Measurements from ENCODE around the gene KRTAP10-5. TPM values are rescaled to one million over a fixed set of nuclear protein-coding genes. Genes with fewer than 3 reads are reported as not detected.

The KRTAP10-5 gene
- total RNA-seq, 1 experiment from 2014 or later = not detected

DNA sequence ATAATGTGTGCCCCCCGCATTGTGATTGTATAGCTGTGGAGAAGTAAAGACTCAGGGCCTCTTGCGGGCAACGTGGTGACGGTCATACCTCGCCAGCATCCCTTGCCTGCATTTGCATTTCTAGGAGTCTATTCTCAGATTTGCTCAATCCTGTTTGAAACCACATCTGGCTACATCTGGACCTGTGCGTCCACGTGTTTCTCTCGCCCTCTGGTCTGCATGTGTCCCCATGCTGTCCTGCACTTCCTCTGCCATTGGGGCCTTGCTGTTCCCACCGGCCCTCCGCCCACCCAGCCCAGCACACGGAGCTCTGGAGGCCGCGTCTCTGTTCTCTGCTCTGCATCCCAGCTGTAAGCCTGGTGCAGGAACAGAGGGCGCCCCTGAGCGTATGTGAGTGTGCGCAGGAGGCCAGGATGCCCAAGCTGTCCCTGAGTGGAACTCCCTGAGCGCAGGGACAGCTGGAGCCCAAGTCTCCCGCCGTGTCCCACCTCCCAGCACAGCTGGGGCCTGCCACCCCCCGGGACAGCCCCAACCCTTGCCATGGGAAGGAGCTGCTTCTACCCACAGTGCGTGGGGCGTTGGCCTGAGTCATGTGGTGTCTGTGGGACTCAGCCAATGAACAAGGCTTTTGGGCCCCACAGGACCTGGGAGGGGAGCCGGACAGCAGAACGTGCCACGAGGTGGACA is 30.7 kb downstream of the KRTAP10-5 start:
- POLR2A ChIA-PET = no interaction called here
- H3K9me3 Mint-ChIP-seq = peaks cover 20% of the 10 kb centered on the region
- ATAC-seq (peak; percentile 16; the same call in 1 of the 2 replicates), DNase-seq (ENCODE audit: low spot score) (peak; percentile 16)
- H3K4me3 Mint-ChIP-seq = no peak overlapping the region
- H3K36me3 Mint-ChIP-seq = peaks cover 8% of the 10 kb centered on the region
- H3K4me1 Mint-ChIP-seq = peaks cover 51% of the 10 kb centered on the region
- peaks cover 5% of the 10 kb centered on the region; the same call in 1 of the 2 replicates for H3K27me3 Mint-ChIP-seq (ENCODE audit: low read depth)
- H3K27ac Mint-ChIP-seq = peak overlapping the region; percentile 92
- TF ChIP-seq TCF7 (CRISPR knock-in tag; IDR thresholded peaks at IDR 0.05; ENCODE audit: low read depth) (no peak), ZNF423 (CRISPR knock-in tag; IDR thresholded peaks at IDR 0.05) (0 out of 2 replicates have a peak, but pooled peaks have one; percentile 5)
- CTCF ChIA-PET = interaction anchor here (0.6 to 1.7 kb wide), 8 partner anchors 8 to 244 kb away, joined by 3 to 7 read pairs (median 5); partner anchors contain the start of genes KRTAP10-5 and KRTAP10-6

DNA sequence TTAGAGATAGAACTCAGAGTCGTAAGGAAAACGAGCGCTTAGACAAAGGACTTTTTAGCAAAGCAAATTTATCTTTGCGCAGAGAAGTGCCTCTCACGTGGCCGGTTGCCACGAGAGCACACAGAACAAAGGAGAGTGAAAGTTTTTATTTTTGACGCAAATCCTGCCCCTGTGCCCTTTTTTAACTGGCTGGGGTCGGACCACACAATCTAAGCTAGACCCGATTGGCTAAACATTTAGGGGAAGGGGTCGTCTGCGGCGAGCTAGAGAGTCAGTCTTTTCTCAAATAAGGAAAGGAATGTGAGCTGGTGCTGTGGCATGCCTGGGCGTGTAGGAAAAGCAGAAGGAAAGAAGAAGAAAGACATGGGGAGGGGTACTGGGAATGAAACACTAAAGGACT is 31.5 kb downstream of the KRTAP10-5 start:
- Mint-ChIP-seq H3K4me1 (peaks cover 51% of the 10 kb centered on the region), H3K27ac (peak overlapping the region; percentile 92), H3K27me3 (ENCODE audit: low read depth) (peaks cover 5% of the 10 kb centered on the region; the same call in 1 of the 2 replicates), H3K9me3 (peaks cover 20% of the 10 kb centered on the region), H3K4me3 (no peak overlapping the region), H3K36me3 (peaks cover 8% of the 10 kb centered on the region)
- ChIA-PET POLR2A (no interaction called here), CTCF (interaction anchor here (1.2 to 1.3 kb wide), 3 partner anchors 31 to 244 kb away, joined by 3 to 7 read pairs (median 6); partner anchors contain the start of gene KRTAP10-5)
- DNase-seq (ENCODE audit: low spot score) = no peak
- TF ChIP-seq, protein P1, sequence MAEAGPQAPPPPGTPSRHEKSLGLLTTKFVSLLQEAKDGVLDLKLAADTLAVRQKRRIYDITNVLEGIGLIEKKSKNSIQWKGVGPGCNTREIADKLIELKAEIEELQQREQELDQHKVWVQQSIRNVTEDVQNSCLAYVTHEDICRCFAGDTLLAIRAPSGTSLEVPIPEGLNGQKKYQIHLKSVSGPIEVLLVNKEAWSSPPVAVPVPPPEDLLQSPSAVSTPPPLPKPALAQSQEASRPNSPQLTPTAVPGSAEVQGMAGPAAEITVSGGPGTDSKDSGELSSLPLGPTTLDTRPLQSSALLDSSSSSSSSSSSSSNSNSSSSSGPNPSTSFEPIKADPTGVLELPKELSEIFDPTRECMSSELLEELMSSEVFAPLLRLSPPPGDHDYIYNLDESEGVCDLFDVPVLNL (CRISPR knock-in tag; IDR thresholded peaks at IDR 0.05; ENCODE audit: borderline replicate concordance, low read depth) = no peak
- TF ChIP-seq MAX (CRISPR knock-in tag; IDR thresholded peaks at IDR 0.05) = 0 out of 2 replicates have a peak, but pooled peaks have one; percentile 36
- peak; percentile 75 for ATAC-seq

DNA sequence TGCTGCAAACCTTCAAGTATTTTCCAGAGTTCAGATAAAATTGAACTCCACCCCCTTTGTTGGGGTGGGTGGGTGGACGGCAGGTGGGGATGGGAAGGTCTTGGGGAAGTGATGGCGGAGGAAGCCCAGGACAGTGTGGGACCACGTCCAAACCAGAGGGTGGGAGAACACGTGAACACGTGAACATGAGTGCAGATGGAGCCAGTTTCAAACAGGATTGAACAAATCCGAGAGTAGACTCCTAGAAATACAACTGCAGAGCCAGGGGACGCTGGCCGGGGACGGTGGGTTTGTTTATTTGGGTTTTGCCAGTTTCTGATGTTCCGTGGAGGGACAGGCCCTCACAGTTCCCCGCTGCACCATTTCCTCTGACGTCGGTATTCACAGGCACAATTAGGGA is 32.0 kb downstream of the KRTAP10-5 start:
- ATAC-seq (no peak), DNase-seq (ENCODE audit: low spot score) (no peak)
- Mint-ChIP-seq H3K27ac (peak overlapping the region; percentile 92), H3K27me3 (ENCODE audit: low read depth) (peaks cover 5% of the 10 kb centered on the region; the same call in 1 of the 2 replicates), H3K4me1 (peaks cover 51% of the 10 kb centered on the region), H3K9me3 (peaks cover 20% of the 10 kb centered on the region), H3K4me3 (peak overlapping the region; percentile 14; the same call in 1 of the 2 replicates), H3K36me3 (peaks cover 8% of the 10 kb centered on the region)
- no peak for TF ChIP-seq NFE2L1 (CRISPR knock-in tag; IDR thresholded peaks at IDR 0.05)
- TF ChIP-seq ESRRA (CRISPR knock-in tag; IDR thresholded peaks at IDR 0.05; ENCODE audit: borderline replicate concordance) = no peak
- no peak for TF ChIP-seq SP1 (CRISPR knock-in tag; conservative IDR thresholded peaks at IDR 0.05)
- no peak for TF ChIP-seq NFYB (CRISPR knock-in tag; conservative IDR thresholded peaks at IDR 0.05; ENCODE audit: low read depth)
- no peak for TF ChIP-seq ELF4 (CRISPR knock-in tag; IDR thresholded peaks at IDR 0.05; ENCODE audit: low read depth)
- TF ChIP-seq NR3C1 (CRISPR knock-in tag; conservative IDR thresholded peaks at IDR 0.05; ENCODE audit: low read depth) = no peak
- TF ChIP-seq ZBTB43 (CRISPR knock-in tag; IDR thresholded peaks at IDR 0.05) = no peak
- TF ChIP-seq ZNF232 (CRISPR knock-in tag; IDR thresholded peaks at IDR 0.05) = no peak
- no peak for TF ChIP-seq CREM (CRISPR knock-in tag; IDR thresholded peaks at IDR 0.05)
- no peak for TF ChIP-seq ZNF671 (CRISPR knock-in tag; IDR thresholded peaks at IDR 0.05)
- TF ChIP-seq RORB (CRISPR knock-in tag; IDR thresholded peaks at IDR 0.05) = no peak
- ChIA-PET POLR2A (no interaction called here), CTCF (interaction anchor here (1.3 kb wide), 1 partner anchor 245 kb away, joined by 7 read pairs; no protein-coding TSS in a partner anchor)

GRCh38 chr21:44547656-44548331 is 32.6 kb downstream of the KRTAP10-5 start:
- Mint-ChIP-seq H3K9me3 (peaks cover 20% of the 10 kb centered on the region), H3K27ac (peak overlapping the region; percentile 92), H3K27me3 (ENCODE audit: low read depth) (peaks cover 5% of the 10 kb centered on the region; the same call in 1 of the 2 replicates), H3K4me3 (no peak overlapping the region), H3K4me1 (peaks cover 46% of the 10 kb centered on the region), H3K36me3 (peaks cover 8% of the 10 kb centered on the region)
- POLR2A ChIA-PET = no interaction called here
- DNase-seq (ENCODE audit: low spot score) = no peak
- ATAC-seq = no peak
- CTCF ChIA-PET = no interaction called here
- TF ChIP-seq, protein P2, sequence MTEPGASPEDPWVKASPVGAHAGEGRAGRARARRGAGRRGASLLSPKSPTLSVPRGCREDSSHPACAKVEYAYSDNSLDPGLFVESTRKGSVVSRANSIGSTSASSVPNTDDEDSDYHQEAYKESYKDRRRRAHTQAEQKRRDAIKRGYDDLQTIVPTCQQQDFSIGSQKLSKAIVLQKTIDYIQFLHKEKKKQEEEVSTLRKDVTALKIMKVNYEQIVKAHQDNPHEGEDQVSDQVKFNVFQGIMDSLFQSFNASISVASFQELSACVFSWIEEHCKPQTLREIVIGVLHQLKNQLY (CRISPR knock-in tag; IDR thresholded peaks at IDR 0.05) = no peak
- no peak for TF ChIP-seq ZNF671 (CRISPR knock-in tag; IDR thresholded peaks at IDR 0.05)
- TF ChIP-seq, protein P3, sequence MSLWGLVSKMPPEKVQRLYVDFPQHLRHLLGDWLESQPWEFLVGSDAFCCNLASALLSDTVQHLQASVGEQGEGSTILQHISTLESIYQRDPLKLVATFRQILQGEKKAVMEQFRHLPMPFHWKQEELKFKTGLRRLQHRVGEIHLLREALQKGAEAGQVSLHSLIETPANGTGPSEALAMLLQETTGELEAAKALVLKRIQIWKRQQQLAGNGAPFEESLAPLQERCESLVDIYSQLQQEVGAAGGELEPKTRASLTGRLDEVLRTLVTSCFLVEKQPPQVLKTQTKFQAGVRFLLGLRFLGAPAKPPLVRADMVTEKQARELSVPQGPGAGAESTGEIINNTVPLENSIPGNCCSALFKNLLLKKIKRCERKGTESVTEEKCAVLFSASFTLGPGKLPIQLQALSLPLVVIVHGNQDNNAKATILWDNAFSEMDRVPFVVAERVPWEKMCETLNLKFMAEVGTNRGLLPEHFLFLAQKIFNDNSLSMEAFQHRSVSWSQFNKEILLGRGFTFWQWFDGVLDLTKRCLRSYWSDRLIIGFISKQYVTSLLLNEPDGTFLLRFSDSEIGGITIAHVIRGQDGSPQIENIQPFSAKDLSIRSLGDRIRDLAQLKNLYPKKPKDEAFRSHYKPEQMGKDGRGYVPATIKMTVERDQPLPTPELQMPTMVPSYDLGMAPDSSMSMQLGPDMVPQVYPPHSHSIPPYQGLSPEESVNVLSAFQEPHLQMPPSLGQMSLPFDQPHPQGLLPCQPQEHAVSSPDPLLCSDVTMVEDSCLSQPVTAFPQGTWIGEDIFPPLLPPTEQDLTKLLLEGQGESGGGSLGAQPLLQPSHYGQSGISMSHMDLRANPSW (CRISPR knock-in tag; conservative IDR thresholded peaks at IDR 0.05; ENCODE audit: low read depth) = no peak
- TF ChIP-seq, protein P4, sequence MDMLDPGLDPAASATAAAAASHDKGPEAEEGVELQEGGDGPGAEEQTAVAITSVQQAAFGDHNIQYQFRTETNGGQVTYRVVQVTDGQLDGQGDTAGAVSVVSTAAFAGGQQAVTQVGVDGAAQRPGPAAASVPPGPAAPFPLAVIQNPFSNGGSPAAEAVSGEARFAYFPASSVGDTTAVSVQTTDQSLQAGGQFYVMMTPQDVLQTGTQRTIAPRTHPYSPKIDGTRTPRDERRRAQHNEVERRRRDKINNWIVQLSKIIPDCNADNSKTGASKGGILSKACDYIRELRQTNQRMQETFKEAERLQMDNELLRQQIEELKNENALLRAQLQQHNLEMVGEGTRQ (CRISPR knock-in tag; IDR thresholded peaks at IDR 0.05) = no peak
